Mesothelial cell of epicardium (in vitro differentiated cells): Measurements from ENCODE around the gene CCDC40. TPM values are rescaled to one million over a fixed set of nuclear protein-coding genes. Genes with fewer than 3 reads are reported as not detected.

Source experiments
- DNase-seq, 2 experiments: peaks; one replicate each; pipeline ENCODE4 v3.0.0; 2021; ENCODE audit warnings: low spot score in 2 of 2; ENCODE audit not compliant: unreplicated experiment in 2 of 2
- H3K27ac Mint-ChIP-seq: 2 replicates; pipeline ENCODE4 v1.8.0; 2021; ENCODE audit warnings: mixed read lengths
- H3K27me3 Mint-ChIP-seq: 2 replicates; pipeline ENCODE4 v1.8.0; 2021; ENCODE audit warnings: low read depth, mixed read lengths
- H3K36me3 Mint-ChIP-seq: 2 replicates; pipeline ENCODE4 v1.8.0; 2021; ENCODE audit warnings: mixed read lengths
- H3K4me1 Mint-ChIP-seq: 2 replicates; pipeline ENCODE4 v1.8.0; 2021; ENCODE audit warnings: mixed read lengths
- H3K4me3 Mint-ChIP-seq: 2 replicates; pipeline ENCODE4 v1.8.0; 2021; ENCODE audit warnings: mild to moderate bottlenecking, moderate library complexity, mixed read lengths
- H3K9me3 Mint-ChIP-seq: 2 replicates; pipeline ENCODE4 v1.8.0; 2021; ENCODE audit warnings: mixed read lengths
- CTCF ChIP-seq: fragments of 200-600 bp; sonication (generic); IDR thresholded peaks from one replicate; pipeline ENCODE4 v1.5.0; 2021; ENCODE audit warnings: antibody characterized with exemption; ENCODE audit not compliant: unreplicated experiment
- total RNA-seq: library from RNA; stranded (reverse); gene quantifications from 3 replicates; pipeline ENCODE4 v1.2.1, GENCODE V29; 2021

Gene CCDC40
- total RNA-seq, 1 donor from 2014 or later, result 23.5 TPM

GRCh38 chr17:80047176-80047575 lies 10.7 kb downstream of the CCDC40 start:
- no peaks in the 10 kb centered on the region for H3K4me1 Mint-ChIP-seq
- DNase-seq, result no peak
- H3K27ac Mint-ChIP-seq, result no peak overlapping the region
- H3K9me3 Mint-ChIP-seq, result peaks cover 5% of the 10 kb centered on the region
- no peak overlapping the region for H3K4me3 Mint-ChIP-seq
- peaks cover 28% of the 10 kb centered on the region for H3K36me3 Mint-ChIP-seq
- no peak for TF ChIP-seq CTCF
- no peaks in the 10 kb centered on the region for H3K27me3 Mint-ChIP-seq

DNA sequence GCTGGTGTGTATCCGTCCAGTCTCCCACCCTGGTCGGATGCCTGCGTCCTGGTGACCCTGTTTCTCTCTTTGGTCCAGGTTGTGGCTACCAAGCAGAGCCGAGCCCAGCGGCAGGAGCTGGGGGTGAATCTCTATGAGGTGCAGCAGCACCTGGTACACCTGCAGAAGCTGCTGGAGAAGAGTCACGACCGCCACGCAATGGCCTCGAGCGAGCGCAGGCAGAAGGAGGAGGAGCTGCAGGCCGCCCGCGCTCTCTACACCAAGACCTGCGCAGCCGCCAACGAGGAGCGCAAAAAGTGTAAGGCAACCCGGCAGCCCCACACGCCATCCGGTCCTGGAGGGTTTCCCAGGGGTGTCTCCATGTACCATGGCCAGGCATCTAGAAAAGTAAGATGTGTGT lies 13.5 kb downstream of the CCDC40 start:
- Mint-ChIP-seq H3K4me3 (no peak overlapping the region), H3K36me3 (peaks cover 10% of the 10 kb centered on the region), H3K27ac (no peak overlapping the region), H3K4me1 (peaks cover 6% of the 10 kb centered on the region), H3K27me3 (no peaks in the 10 kb centered on the region), H3K9me3 (no peaks in the 10 kb centered on the region)
- TF ChIP-seq CTCF, result no peak
- no peak for DNase-seq

GRCh38 chr17:80050706-80051105 lies 14.3 kb downstream of the CCDC40 start:
- Mint-ChIP-seq H3K4me1 (peaks cover 8% of the 10 kb centered on the region), H3K9me3 (no peaks in the 10 kb centered on the region), H3K4me3 (no peak overlapping the region), H3K27me3 (no peaks in the 10 kb centered on the region), H3K36me3 (peaks cover 10% of the 10 kb centered on the region), H3K27ac (no peak overlapping the region)
- no peak for TF ChIP-seq CTCF
- no peak for DNase-seq

DNA sequence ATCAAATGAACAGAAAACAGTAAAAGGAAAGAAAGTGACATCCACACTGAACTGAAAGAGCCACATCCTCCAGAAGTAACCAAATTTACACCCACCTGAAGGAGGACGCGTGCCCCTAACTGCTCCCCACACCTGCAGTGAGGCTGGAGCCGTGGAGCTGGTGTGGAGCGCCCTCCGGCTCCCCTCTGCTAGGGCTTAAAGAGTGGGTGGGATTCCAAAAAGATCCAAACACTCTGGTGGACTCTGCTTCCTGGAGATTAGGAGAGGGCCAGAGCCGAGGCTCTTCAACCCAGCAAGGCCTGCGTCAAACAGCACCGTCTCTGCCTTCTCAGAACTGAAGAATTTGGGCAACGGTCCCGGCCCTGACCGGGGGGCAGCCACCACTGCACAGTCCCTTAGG lies 15.2 kb downstream of the CCDC40 start:
- Mint-ChIP-seq H3K27me3 (no peaks in the 10 kb centered on the region), H3K4me3 (no peak overlapping the region), H3K36me3 (peaks cover 10% of the 10 kb centered on the region), H3K4me1 (peaks cover 8% of the 10 kb centered on the region), H3K9me3 (no peaks in the 10 kb centered on the region), H3K27ac (no peak overlapping the region)
- TF ChIP-seq CTCF, result no peak
- no peak for DNase-seq

- H3K4me1 Mint-ChIP-seq, result peaks cover 8% of the 10 kb centered on the region
- H3K4me3 Mint-ChIP-seq, result no peak overlapping the region
- H3K9me3 Mint-ChIP-seq, result no peaks in the 10 kb centered on the region
- no peak for DNase-seq
- H3K27me3 Mint-ChIP-seq, result no peaks in the 10 kb centered on the region
- no peak for TF ChIP-seq CTCF
- H3K27ac Mint-ChIP-seq, result no peak overlapping the region
- H3K36me3 Mint-ChIP-seq, result peaks cover 10% of the 10 kb centered on the region
Measured at GRCh38 chr17:80053102-80053501, 16.7 kb downstream of the CCDC40 start.

- no peaks in the 10 kb centered on the region for H3K27me3 Mint-ChIP-seq
- no peak overlapping the region for H3K4me3 Mint-ChIP-seq
- peaks cover 6% of the 10 kb centered on the region for H3K36me3 Mint-ChIP-seq
- no peak overlapping the region for H3K27ac Mint-ChIP-seq
- DNase-seq, result no peak
- peaks cover 8% of the 10 kb centered on the region for H3K4me1 Mint-ChIP-seq
- H3K9me3 Mint-ChIP-seq, result no peaks in the 10 kb centered on the region
- no peak for TF ChIP-seq CTCF
Measured at GRCh38 chr17:80055597-80055996, 19.2 kb downstream of the CCDC40 start.
